SK-N-SH treated with all-trans-retinoic acid at 6 μM for 48 hours (cell line): ENCODE results near the gene AGAP9.

ENCODE experiments used
- ATAC-seq: fragments of 200-7000 bp; cut with Tn5 transposase; 3 replicates; pipeline ENCODE4 v1.9.1; 2020; ENCODE audit warnings: mild to moderate bottlenecking, moderate library complexity
- ARNTL ChIP-seq: fragments of 450-650 bp; formaldehyde crosslinking; IDR thresholded peaks from 2 replicates; pipeline ENCODE4 v1.5.0; 2020; ENCODE audit warnings: low read depth, mild to moderate bottlenecking, moderate library complexity, borderline replicate concordance
- BACH2 ChIP-seq: fragments of 250-450 bp; sonication (Bioruptor Pico); IDR thresholded peaks from 2 replicates; pipeline ENCODE4 v1.9.0; 2021; ENCODE audit warnings: mild to moderate bottlenecking, borderline replicate concordance
- CSDC2 ChIP-seq: fragments of 250-450 bp; sonication (Bioruptor Pico); IDR thresholded peaks from 2 replicates; pipeline ENCODE4 v1.5.0; 2020; ENCODE audit warnings: mild to moderate bottlenecking, moderate library complexity
- ESRRG ChIP-seq: fragments of 250-450 bp; sonication (Bioruptor Pico); IDR thresholded peaks from 2 replicates; pipeline ENCODE4 v1.6.1; 2021; ENCODE audit warnings: mild to moderate bottlenecking
- GLIS3 ChIP-seq: fragments of 250-450 bp; sonication (Bioruptor Pico); IDR thresholded peaks from 2 replicates; pipeline ENCODE4 v1.5.0; 2020; ENCODE audit warnings: mild to moderate bottlenecking, moderate library complexity
- ISL1 ChIP-seq: fragments of 250-450 bp; sonication (Bioruptor Pico); IDR thresholded peaks from 2 replicates; pipeline ENCODE4 v2.1.2; 2022; ENCODE audit warnings: mild to moderate bottlenecking, moderate library complexity
- PPARA ChIP-seq: fragments of 250-450 bp; sonication (Bioruptor Pico); IDR thresholded peaks from 2 replicates; pipeline ENCODE4 v1.5.0; 2020; ENCODE audit warnings: mild to moderate bottlenecking, borderline replicate concordance
- RARB ChIP-seq: fragments of 250-450 bp; sonication (Bioruptor Pico); IDR thresholded peaks from 2 replicates; pipeline ENCODE4 v1.8.0; 2021; ENCODE audit warnings: mild to moderate bottlenecking, moderate library complexity
- SNAI2 ChIP-seq: fragments of 250-450 bp; sonication (Bioruptor Pico); IDR thresholded peaks from 2 replicates; pipeline ENCODE4 v1.5.0; 2020; ENCODE audit warnings: mild to moderate bottlenecking, moderate library complexity
- TCF4 ChIP-seq: fragments of 250-450 bp; sonication (Bioruptor Pico); IDR thresholded peaks from 2 replicates; pipeline ENCODE4 v1.8.0; 2021; ENCODE audit warnings: mild to moderate bottlenecking, moderate library complexity, borderline replicate concordance
- TOX ChIP-seq: fragments of 250-450 bp; sonication (Bioruptor Pico); IDR thresholded peaks from 2 replicates; pipeline ENCODE4 v1.8.0; 2021; ENCODE audit warnings: mild to moderate bottlenecking, moderate library complexity, borderline replicate concordance
- ZC3H10 ChIP-seq: fragments of 250-450 bp; sonication (Bioruptor Pico); IDR thresholded peaks from 2 replicates; pipeline ENCODE4 v1.5.1; 2021; ENCODE audit warnings: mild to moderate bottlenecking, moderate library complexity
- ZFP3 ChIP-seq: fragments of 250-450 bp; sonication (Bioruptor Pico); IDR thresholded peaks from 2 replicates; pipeline ENCODE4 v1.5.0; 2020; ENCODE audit warnings: mild to moderate bottlenecking, moderate library complexity
- ZFP30 ChIP-seq: fragments of 450-650 bp; formaldehyde crosslinking; IDR thresholded peaks from 2 replicates; pipeline ENCODE4 v1.5.0; 2022; ENCODE audit warnings: mild to moderate bottlenecking, moderate library complexity
- ZNF565 ChIP-seq: fragments of 450-650 bp; formaldehyde crosslinking; conservative IDR thresholded peaks from 2 replicates; pipeline ENCODE4 v1.5.0; 2020; ENCODE audit warnings: low read depth, mild to moderate bottlenecking, moderate library complexity
- ZNF8 ChIP-seq: fragments of 450-650 bp; formaldehyde crosslinking; IDR thresholded peaks from 2 replicates; pipeline ENCODE4 v1.5.0; 2020; ENCODE audit warnings: mild to moderate bottlenecking, moderate library complexity
- TF ChIP-seq, protein P1 (sequence below): fragments of 250-450 bp; sonication (Bioruptor Pico); IDR thresholded peaks from 2 replicates; pipeline ENCODE4 v1.5.1; 2020; ENCODE audit warnings: low read depth, mild to moderate bottlenecking, moderate library complexity
- TF ChIP-seq, protein P2 (sequence below): fragments of 250-450 bp; sonication (Bioruptor Pico); IDR thresholded peaks from 2 replicates; pipeline ENCODE4 v1.8.0; 2020; ENCODE audit warnings: mild to moderate bottlenecking, moderate library complexity, borderline replicate concordance
- TF ChIP-seq, protein P3 (sequence below): fragments of 250-450 bp; sonication (Bioruptor Pico); IDR thresholded peaks from 2 replicates; pipeline ENCODE4 v1.5.1; 2021; ENCODE audit warnings: mild to moderate bottlenecking, moderate library complexity
- TF ChIP-seq, protein P4 (sequence below): fragments of 250-450 bp; sonication (Bioruptor Pico); IDR thresholded peaks from 2 replicates; pipeline ENCODE4 v1.5.0; 2020; ENCODE audit warnings: mild to moderate bottlenecking, moderate library complexity

Gene AGAP9

DNA sequence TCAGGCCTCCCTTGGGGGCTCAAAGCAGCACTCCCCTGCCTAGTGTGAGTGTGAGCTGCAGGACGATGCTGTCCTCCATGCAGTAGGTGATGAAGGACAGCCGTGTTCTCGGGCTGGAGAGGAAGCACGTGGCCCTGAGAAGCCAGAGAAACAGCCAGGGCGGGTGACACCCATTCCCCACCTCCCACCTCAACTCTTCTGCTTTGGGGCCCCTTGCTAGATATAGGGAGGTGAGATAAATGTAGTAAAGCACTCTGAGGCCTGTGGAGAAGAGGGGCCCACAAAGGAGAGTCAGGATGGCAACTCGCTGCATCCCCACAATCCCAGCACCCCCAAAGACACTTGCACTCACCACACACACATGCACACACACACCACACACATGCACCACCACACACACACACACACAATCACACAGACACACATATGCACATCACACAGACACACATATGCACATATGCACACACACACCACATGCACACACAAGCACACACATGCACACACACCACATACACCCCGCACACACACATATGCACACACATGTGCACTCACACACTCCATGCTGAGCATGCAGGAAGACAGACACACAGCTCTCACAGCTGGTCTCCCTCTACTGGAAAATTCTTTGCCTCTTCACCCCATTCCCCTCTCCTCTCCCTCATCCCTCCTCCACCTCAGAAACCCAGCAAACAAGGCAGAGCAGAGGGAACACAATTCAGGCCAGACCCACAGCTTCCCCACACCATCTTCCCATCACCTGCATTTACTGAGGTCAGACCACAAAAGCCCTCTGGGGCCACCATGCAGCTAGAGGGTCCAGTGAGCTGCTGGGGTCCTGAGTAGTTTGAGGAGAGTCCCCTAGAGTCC is 70.1 kb downstream of the AGAP9 start (continued):
- TF ChIP-seq, protein P1, sequence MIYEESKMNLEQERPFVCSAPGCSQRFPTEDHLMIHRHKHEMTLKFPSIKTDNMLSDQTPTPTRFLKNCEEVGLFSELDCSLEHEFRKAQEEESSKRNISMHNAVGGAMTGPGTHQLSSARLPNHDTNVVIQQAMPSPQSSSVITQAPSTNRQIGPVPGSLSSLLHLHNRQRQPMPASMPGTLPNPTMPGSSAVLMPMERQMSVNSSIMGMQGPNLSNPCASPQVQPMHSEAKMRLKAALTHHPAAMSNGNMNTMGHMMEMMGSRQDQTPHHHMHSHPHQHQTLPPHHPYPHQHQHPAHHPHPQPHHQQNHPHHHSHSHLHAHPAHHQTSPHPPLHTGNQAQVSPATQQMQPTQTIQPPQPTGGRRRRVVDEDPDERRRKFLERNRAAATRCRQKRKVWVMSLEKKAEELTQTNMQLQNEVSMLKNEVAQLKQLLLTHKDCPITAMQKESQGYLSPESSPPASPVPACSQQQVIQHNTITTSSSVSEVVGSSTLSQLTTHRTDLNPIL (CRISPR knock-in tag): no peak
- no peak for TF ChIP-seq GLIS3 (CRISPR knock-in tag)
- TF ChIP-seq ISL1 (CRISPR knock-in tag): no peak

DNA sequence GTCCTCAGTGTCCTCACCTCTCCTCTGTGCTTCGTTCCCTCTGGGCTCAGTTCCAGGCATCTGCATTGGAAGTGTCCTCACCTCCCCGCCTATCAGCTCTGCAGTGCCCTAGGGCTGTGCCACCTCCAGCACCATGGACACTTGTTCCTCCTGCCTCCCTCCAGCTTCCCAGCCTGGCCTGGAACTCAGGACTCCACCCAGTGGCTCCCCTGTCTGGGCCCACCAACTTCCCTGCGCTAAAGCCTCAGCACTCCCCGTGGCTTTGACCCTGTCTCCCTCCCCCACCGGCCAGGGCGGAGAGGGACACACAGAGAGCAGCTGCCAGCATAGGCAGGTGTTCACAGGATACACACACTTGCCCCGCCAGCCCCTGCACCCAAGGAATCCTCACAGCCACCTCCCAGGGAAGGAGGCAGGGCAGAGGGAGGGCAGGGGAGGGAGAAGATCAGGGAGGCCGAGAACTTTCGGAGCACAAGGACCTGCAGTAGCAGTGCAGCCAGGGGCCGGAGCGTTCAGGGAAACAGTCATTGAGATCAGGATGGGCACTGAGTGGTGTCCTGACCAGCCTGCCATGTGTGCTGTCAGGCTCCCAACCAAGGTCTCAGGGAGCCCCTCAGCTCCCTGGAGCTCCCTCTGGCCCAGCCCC is 70.8 kb downstream of the AGAP9 start:
- 0 out of 3 replicates have a peak, but pooled peaks have one; percentile 15 for ATAC-seq
- TF ChIP-seq, protein P1 (CRISPR knock-in tag): no peak
- TF ChIP-seq ISL1 (CRISPR knock-in tag) (no peak), ZFP3 (CRISPR knock-in tag) (no peak), GLIS3 (CRISPR knock-in tag) (no peak), ZNF565 (CRISPR knock-in tag) (no peak), TCF4 (CRISPR knock-in tag) (no peak), TOX (CRISPR knock-in tag) (no peak), ESRRG (no peak), BACH2 (CRISPR knock-in tag) (no peak), PPARA (no peak), ZFP30 (CRISPR knock-in tag) (no peak), ARNTL (CRISPR knock-in tag) (no peak), ZNF8 (CRISPR knock-in tag) (no peak), CSDC2 (CRISPR knock-in tag) (no peak), SNAI2 (CRISPR knock-in tag) (no peak)
- TF ChIP-seq, protein P2, sequence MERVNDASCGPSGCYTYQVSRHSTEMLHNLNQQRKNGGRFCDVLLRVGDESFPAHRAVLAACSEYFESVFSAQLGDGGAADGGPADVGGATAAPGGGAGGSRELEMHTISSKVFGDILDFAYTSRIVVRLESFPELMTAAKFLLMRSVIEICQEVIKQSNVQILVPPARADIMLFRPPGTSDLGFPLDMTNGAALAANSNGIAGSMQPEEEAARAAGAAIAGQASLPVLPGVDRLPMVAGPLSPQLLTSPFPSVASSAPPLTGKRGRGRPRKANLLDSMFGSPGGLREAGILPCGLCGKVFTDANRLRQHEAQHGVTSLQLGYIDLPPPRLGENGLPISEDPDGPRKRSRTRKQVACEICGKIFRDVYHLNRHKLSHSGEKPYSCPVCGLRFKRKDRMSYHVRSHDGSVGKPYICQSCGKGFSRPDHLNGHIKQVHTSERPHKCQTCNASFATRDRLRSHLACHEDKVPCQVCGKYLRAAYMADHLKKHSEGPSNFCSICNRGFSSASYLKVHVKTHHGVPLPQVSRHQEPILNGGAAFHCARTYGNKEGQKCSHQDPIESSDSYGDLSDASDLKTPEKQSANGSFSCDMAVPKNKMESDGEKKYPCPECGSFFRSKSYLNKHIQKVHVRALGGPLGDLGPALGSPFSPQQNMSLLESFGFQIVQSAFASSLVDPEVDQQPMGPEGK (CRISPR knock-in tag): no peak
- TF ChIP-seq, protein P3, sequence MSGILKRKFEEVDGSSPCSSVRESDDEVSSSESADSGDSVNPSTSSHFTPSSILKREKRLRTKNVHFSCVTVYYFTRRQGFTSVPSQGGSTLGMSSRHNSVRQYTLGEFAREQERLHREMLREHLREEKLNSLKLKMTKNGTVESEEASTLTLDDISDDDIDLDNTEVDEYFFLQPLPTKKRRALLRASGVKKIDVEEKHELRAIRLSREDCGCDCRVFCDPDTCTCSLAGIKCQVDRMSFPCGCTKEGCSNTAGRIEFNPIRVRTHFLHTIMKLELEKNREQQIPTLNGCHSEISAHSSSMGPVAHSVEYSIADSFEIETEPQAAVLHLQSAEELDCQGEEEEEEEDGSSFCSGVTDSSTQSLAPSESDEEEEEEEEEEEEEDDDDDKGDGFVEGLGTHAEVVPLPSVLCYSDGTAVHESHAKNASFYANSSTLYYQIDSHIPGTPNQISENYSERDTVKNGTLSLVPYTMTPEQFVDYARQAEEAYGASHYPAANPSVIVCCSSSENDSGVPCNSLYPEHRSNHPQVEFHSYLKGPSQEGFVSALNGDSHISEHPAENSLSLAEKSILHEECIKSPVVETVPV: no peak

DNA sequence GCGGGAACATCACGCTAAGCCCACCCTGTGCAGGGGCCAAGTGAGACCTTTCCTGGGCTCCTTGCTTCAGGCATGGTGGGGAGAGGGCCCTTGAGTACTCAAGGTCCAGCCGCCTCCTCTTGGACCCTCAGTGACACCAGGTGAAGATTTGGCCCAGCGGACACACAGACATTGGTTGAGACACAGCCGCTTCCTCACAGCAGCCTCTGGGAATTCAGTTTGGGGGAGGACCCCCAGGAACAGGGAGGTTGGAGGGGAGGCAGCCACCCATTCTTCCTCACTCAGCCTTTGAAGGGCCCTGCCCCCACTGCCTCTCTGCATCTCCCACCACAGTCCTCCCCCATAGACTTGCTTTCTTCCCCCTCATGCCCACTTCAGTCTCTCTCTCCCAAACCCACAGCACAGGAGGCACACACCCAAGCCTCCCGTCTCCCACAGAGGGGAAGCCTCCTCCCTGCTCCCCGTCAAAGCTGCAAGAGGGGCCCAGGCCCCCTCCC is 71.4 kb downstream of the AGAP9 start:
- TF ChIP-seq, protein P4, sequence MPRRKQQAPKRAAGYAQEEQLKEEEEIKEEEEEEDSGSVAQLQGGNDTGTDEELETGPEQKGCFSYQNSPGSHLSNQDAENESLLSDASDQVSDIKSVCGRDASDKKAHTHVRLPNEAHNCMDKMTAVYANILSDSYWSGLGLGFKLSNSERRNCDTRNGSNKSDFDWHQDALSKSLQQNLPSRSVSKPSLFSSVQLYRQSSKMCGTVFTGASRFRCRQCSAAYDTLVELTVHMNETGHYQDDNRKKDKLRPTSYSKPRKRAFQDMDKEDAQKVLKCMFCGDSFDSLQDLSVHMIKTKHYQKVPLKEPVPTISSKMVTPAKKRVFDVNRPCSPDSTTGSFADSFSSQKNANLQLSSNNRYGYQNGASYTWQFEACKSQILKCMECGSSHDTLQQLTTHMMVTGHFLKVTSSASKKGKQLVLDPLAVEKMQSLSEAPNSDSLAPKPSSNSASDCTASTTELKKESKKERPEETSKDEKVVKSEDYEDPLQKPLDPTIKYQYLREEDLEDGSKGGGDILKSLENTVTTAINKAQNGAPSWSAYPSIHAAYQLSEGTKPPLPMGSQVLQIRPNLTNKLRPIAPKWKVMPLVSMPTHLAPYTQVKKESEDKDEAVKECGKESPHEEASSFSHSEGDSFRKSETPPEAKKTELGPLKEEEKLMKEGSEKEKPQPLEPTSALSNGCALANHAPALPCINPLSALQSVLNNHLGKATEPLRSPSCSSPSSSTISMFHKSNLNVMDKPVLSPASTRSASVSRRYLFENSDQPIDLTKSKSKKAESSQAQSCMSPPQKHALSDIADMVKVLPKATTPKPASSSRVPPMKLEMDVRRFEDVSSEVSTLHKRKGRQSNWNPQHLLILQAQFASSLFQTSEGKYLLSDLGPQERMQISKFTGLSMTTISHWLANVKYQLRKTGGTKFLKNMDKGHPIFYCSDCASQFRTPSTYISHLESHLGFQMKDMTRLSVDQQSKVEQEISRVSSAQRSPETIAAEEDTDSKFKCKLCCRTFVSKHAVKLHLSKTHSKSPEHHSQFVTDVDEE (CRISPR knock-in tag): no peak
- TF ChIP-seq ZC3H10 (CRISPR knock-in tag): no peak
- TF ChIP-seq, protein P1 (CRISPR knock-in tag): no peak
- TF ChIP-seq ZFP3 (CRISPR knock-in tag): no peak
- TF ChIP-seq RARB (CRISPR knock-in tag): no peak
- TF ChIP-seq, protein P3: no peak
- no peak for TF ChIP-seq ZNF565 (CRISPR knock-in tag)
- no peak for TF ChIP-seq ZNF8 (CRISPR knock-in tag)
- TF ChIP-seq ZFP30 (CRISPR knock-in tag): no peak
- TF ChIP-seq ISL1 (CRISPR knock-in tag): no peak
- no peak for TF ChIP-seq ARNTL (CRISPR knock-in tag)
- ATAC-seq: no peak
